HepG2 (cell line): ENCODE measurements around the gene C1S. TPM values are rescaled to one million over a fixed set of nuclear protein-coding genes. Genes with fewer than 3 reads are reported as not detected.

Source experiments
- ARNT ChIP-seq: fragments of 450-650 bp; IDR thresholded peaks from 2 replicates; pipeline ENCODE4 v1.6.1; 2017
- FLYWCH1 ChIP-seq: sonication (generic); formaldehyde crosslinking; IDR thresholded peaks from 2 replicates; pipeline ENCODE4 v1.8.1; 2023; ENCODE audit warnings: mild to moderate bottlenecking, missing genetic modification reagents
- FOXK1 ChIP-seq: sonication (generic); formaldehyde crosslinking; IDR thresholded peaks from 2 replicates; pipeline ENCODE4 v1.4.0; 2020; ENCODE audit warnings: low read depth, missing genetic modification reagents, borderline replicate concordance
- FOXM1 ChIP-seq: sonication (generic); formaldehyde crosslinking; IDR thresholded peaks from 2 replicates; pipeline ENCODE4 v1.5.0; 2020; ENCODE audit warnings: missing genetic modification reagents
- HNF4A ChIP-seq: sonication (generic); formaldehyde crosslinking; IDR thresholded peaks from 2 replicates; pipeline ENCODE4 v1.4.0; 2020; ENCODE audit warnings: missing genetic modification reagents
- IKZF1 ChIP-seq: fragments of 450-650 bp; IDR thresholded peaks from 2 replicates; pipeline ENCODE4 v1.7.1; 2016
- MAF1 ChIP-seq: sonication (generic); formaldehyde crosslinking; IDR thresholded peaks from 2 replicates; pipeline ENCODE4 v1.5.0; 2020; ENCODE audit warnings: missing genetic modification reagents, borderline replicate concordance
- NKX3-1 ChIP-seq: sonication (generic); formaldehyde crosslinking; IDR thresholded peaks from 2 replicates; pipeline ENCODE4 v1.5.0; 2020; ENCODE audit warnings: missing genetic modification reagents
- ONECUT2 ChIP-seq: sonication (generic); formaldehyde crosslinking; IDR thresholded peaks from 2 replicates; pipeline ENCODE4 v1.4.0; 2020; ENCODE audit warnings: missing genetic modification reagents
- PHF5A ChIP-seq: IDR thresholded peaks from one replicate; pipeline ENCODE4 v1.6.1; 2018; ENCODE audit warnings: low read depth, missing genetic modification reagents; ENCODE audit not compliant: unreplicated experiment
- RNF2 ChIP-seq: fragments of 450-650 bp; conservative IDR thresholded peaks from 2 replicates; pipeline ENCODE4 v1.6.1; 2016; ENCODE audit warnings: low read depth
- ZFP41 ChIP-seq: sonication (generic); formaldehyde crosslinking; IDR thresholded peaks from 2 replicates; pipeline ENCODE4 v1.4.0; 2020; ENCODE audit warnings: mild to moderate bottlenecking, missing genetic modification reagents, borderline replicate concordance
- ZNF136 ChIP-seq: sonication (generic); formaldehyde crosslinking; IDR thresholded peaks from 2 replicates; pipeline ENCODE4 v1.8.1; 2022; ENCODE audit warnings: low read depth, mild to moderate bottlenecking, moderate library complexity, missing genetic modification reagents
- ZNF264 ChIP-seq: sonication (generic); formaldehyde crosslinking; IDR thresholded peaks from 2 replicates; pipeline ENCODE4 v1.4.0; 2020; ENCODE audit warnings: missing genetic modification reagents
- ZNF530 ChIP-seq: sonication (generic); formaldehyde crosslinking; IDR thresholded peaks from 2 replicates; pipeline ENCODE4 v1.5.0; 2020; ENCODE audit warnings: low read depth, mild to moderate bottlenecking, missing genetic modification reagents
- ZNF75D ChIP-seq: sonication (generic); formaldehyde crosslinking; IDR thresholded peaks from 2 replicates; pipeline ENCODE4 v1.8.1; 2023; ENCODE audit warnings: missing genetic modification reagents, mild to moderate bottlenecking, borderline replicate concordance
- polyA plus RNA-seq, 8 experiments: library from polyadenylated mRNA; depleted of rRNA in 3 of 8; stranded (reverse) in 7 of 8; unstranded in 1 of 8; fragments of >200 nt; fragmentation: Illumina TruSeq in 4 of 8; extraction: Trizol in 4 of 8; gene quantifications; 2 replicates each; pipeline versions ENCODE4 v1.2.1 to v1.2.3, GENCODE V29; 2011 to 2016; ENCODE audit warnings: low read depth in 4 of 8, missing spikeins in 1 of 8, mixed read lengths in 1 of 8; ENCODE audit not compliant: insufficient read depth in 1 of 8
- total RNA-seq, 5 experiments: library from RNA; depleted of rRNA; stranded (reverse); fragments of >200 nt; fragmentation: Illumina TruSeq; extraction: Trizol; gene quantifications; 2 replicates each; pipeline ENCODE4 v1.2.3, GENCODE V29; 2016; ENCODE audit warnings: low read depth in 1 of 5
- TF ChIP-seq, protein P1 (sequence below): sonication (generic); formaldehyde crosslinking; IDR thresholded peaks from 2 replicates; pipeline ENCODE4 v1.8.0; 2022; ENCODE audit warnings: missing genetic modification reagents, mild to moderate bottlenecking, moderate library complexity, borderline replicate concordance
- TF ChIP-seq, protein P2 (sequence below): sonication (generic); formaldehyde crosslinking; IDR thresholded peaks from 2 replicates; pipeline ENCODE4 v1.4.0; 2020; ENCODE audit warnings: missing genetic modification reagents
- TF ChIP-seq, protein P3 (sequence below): sonication (generic); formaldehyde crosslinking; IDR thresholded peaks from 2 replicates; pipeline ENCODE4 v1.9.0; 2021; ENCODE audit warnings: mild to moderate bottlenecking, missing genetic modification reagents
- TF ChIP-seq, protein P4 (sequence below): sonication (generic); formaldehyde crosslinking; IDR thresholded peaks from 2 replicates; pipeline ENCODE4 v1.8.0; 2022; ENCODE audit warnings: mild to moderate bottlenecking, missing genetic modification reagents

The C1S gene
- total and polyA plus RNA-seq, 2 of the 13 experiments (the other 11 are each of a cell fraction or from before 2014, with no cell fraction given): 14.5 to 18.2 TPM

DNA sequence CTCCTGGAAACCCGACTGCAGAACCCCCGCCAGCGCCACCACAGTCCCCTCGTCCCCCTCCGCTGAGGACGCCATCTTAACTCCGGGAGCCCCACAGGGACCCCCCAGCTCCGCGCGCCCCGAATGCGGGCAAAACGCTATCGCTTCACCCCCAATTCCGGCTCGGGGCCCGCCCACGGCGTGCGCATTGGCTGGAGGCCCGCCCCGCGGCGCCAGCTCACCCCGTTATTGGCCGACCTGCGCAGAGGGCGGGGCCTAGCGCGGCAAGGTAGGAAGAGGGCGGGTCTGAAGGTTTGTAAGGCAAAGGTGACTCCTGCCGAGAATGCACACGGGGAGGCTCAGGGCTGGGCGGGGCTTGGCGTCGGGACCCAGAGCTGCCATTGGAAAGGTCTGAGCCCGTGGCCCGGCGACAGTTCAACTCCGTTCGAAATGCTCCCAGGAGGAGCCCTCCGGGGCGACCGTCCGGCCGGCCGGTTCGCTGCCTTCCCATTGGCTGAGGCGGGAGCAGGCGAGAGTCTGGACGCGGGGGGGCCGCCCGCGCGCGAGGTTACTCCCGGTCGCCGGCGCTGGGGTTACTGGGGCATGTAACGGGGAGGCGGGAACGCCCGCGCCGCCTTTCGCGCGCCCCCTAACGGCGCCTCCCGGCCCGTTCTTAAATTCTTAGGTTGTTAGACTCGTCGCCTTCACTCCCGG, 42.0 kb upstream of the C1S start, which contains the start of gene LPCAT3 (continued):
- TF ChIP-seq, protein P1, sequence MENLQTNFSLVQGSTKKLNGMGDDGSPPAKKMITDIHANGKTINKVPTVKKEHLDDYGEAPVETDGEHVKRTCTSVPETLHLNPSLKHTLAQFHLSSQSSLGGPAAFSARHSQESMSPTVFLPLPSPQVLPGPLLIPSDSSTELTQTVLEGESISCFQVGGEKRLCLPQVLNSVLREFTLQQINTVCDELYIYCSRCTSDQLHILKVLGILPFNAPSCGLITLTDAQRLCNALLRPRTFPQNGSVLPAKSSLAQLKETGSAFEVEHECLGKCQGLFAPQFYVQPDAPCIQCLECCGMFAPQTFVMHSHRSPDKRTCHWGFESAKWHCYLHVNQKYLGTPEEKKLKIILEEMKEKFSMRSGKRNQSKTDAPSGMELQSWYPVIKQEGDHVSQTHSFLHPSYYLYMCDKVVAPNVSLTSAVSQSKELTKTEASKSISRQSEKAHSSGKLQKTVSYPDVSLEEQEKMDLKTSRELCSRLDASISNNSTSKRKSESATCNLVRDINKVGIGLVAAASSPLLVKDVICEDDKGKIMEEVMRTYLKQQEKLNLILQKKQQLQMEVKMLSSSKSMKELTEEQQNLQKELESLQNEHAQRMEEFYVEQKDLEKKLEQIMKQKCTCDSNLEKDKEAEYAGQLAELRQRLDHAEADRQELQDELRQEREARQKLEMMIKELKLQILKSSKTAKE (CRISPR knock-in tag): peak; percentile 91
- TF ChIP-seq, protein P2, sequence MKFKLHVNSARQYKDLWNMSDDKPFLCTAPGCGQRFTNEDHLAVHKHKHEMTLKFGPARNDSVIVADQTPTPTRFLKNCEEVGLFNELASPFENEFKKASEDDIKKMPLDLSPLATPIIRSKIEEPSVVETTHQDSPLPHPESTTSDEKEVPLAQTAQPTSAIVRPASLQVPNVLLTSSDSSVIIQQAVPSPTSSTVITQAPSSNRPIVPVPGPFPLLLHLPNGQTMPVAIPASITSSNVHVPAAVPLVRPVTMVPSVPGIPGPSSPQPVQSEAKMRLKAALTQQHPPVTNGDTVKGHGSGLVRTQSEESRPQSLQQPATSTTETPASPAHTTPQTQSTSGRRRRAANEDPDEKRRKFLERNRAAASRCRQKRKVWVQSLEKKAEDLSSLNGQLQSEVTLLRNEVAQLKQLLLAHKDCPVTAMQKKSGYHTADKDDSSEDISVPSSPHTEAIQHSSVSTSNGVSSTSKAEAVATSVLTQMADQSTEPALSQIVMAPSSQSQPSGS (CRISPR knock-in tag): peak; percentile 25
- TF ChIP-seq ZNF136 (CRISPR knock-in tag): 0 out of 2 replicates have a peak, but pooled peaks have one; percentile 34
- no peak for TF ChIP-seq ZNF264 (CRISPR knock-in tag)
- TF ChIP-seq, protein P3, sequence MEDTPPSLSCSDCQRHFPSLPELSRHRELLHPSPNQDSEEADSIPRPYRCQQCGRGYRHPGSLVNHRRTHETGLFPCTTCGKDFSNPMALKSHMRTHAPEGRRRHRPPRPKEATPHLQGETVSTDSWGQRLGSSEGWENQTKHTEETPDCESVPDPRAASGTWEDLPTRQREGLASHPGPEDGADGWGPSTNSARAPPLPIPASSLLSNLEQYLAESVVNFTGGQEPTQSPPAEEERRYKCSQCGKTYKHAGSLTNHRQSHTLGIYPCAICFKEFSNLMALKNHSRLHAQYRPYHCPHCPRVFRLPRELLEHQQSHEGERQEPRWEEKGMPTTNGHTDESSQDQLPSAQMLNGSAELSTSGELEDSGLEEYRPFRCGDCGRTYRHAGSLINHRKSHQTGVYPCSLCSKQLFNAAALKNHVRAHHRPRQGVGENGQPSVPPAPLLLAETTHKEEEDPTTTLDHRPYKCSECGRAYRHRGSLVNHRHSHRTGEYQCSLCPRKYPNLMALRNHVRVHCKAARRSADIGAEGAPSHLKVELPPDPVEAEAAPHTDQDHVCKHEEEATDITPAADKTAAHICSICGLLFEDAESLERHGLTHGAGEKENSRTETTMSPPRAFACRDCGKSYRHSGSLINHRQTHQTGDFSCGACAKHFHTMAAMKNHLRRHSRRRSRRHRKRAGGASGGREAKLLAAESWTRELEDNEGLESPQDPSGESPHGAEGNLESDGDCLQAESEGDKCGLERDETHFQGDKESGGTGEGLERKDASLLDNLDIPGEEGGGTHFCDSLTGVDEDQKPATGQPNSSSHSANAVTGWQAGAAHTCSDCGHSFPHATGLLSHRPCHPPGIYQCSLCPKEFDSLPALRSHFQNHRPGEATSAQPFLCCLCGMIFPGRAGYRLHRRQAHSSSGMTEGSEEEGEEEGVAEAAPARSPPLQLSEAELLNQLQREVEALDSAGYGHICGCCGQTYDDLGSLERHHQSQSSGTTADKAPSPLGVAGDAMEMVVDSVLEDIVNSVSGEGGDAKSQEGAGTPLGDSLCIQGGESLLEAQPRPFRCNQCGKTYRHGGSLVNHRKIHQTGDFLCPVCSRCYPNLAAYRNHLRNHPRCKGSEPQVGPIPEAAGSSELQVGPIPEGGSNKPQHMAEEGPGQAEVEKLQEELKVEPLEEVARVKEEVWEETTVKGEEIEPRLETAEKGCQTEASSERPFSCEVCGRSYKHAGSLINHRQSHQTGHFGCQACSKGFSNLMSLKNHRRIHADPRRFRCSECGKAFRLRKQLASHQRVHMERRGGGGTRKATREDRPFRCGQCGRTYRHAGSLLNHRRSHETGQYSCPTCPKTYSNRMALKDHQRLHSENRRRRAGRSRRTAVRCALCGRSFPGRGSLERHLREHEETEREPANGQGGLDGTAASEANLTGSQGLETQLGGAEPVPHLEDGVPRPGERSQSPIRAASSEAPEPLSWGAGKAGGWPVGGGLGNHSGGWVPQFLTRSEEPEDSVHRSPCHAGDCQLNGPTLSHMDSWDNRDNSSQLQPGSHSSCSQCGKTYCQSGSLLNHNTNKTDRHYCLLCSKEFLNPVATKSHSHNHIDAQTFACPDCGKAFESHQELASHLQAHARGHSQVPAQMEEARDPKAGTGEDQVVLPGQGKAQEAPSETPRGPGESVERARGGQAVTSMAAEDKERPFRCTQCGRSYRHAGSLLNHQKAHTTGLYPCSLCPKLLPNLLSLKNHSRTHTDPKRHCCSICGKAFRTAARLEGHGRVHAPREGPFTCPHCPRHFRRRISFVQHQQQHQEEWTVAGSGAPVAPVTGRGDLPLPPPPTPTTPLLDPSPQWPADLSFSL: no peak
- TF ChIP-seq FLYWCH1 (CRISPR knock-in tag): no peak
- TF ChIP-seq FOXM1 (CRISPR knock-in tag): no peak
- TF ChIP-seq FOXK1: peak; percentile 42; the same call in 1 of the 2 replicates
- no peak for TF ChIP-seq NKX3-1 (CRISPR knock-in tag)
- TF ChIP-seq MAF1 (CRISPR knock-in tag): no peak
- no peak for TF ChIP-seq IKZF1
- TF ChIP-seq ZNF530 (CRISPR knock-in tag): no peak
- TF ChIP-seq PHF5A (CRISPR knock-in tag): no peak
- no peak for TF ChIP-seq RNF2
- no peak for TF ChIP-seq ONECUT2 (CRISPR knock-in tag)
- TF ChIP-seq HNF4A (CRISPR knock-in tag): peak; percentile 41; the same call in 1 of the 2 replicates
- no peak for TF ChIP-seq ZNF75D (CRISPR knock-in tag)
- no peak for TF ChIP-seq ARNT
- no peak for TF ChIP-seq ZFP41 (CRISPR knock-in tag)
- TF ChIP-seq, protein P4, sequence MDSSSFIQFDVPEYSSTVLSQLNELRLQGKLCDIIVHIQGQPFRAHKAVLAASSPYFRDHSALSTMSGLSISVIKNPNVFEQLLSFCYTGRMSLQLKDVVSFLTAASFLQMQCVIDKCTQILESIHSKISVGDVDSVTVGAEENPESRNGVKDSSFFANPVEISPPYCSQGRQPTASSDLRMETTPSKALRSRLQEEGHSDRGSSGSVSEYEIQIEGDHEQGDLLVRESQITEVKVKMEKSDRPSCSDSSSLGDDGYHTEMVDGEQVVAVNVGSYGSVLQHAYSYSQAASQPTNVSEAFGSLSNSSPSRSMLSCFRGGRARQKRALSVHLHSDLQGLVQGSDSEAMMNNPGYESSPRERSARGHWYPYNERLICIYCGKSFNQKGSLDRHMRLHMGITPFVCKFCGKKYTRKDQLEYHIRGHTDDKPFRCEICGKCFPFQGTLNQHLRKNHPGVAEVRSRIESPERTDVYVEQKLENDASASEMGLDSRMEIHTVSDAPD (CRISPR knock-in tag): no peak
